Activated CD4-positive, alpha-beta T cell treated with anti-CD3 and anti-CD28 coated beads, Interleukin-2, Interleukin-4, amounts not matched to agents 100 ng/mL and 50 ng/mL, durations not matched to agents 16 hours and 8 hours (primary cell): Measurements from ENCODE around the gene ALKBH8.
"Not testable (repeated sequence)": the region's sequence is repeated elsewhere in the genome, so short reads cannot be mapped to it uniquely, and the experiment has no call there.

Source experiments
- DNase-seq: peaks from one replicate; pipeline ENCODE4 v3.0.0-alpha.2; 2020; ENCODE audit warnings: low spot score

ALKBH8 gene

GRCh38 chr11:107576497-107577345, 11.2 kb upstream of the ALKBH8 start:
- DNase-seq: peak; percentile 46

GRCh38 chr11:107573438-107573837, 7.9 kb upstream of the ALKBH8 start:
- no peak for DNase-seq

GRCh38 chr11:107570015-107570414, 4.5 kb upstream of the ALKBH8 start:
- DNase-seq: no peak

- DNase-seq: no peak
Observed at GRCh38 chr11:107567739-107568335, 2.3 kb upstream of the ALKBH8 start.

- no peak for DNase-seq
Observed at GRCh38 chr11:107566569-107566968, 1.0 kb upstream of the ALKBH8 start.

GRCh38 chr11:107565955-107566501, 493 bp upstream of the ALKBH8 start:
- not testable (repeated sequence) for DNase-seq

GRCh38 chr11:107564877-107565218, 687 bp downstream of the ALKBH8 start:
- DNase-seq: no peak

GRCh38 chr11:107563702-107564101, 1.8 kb downstream of the ALKBH8 start:
- DNase-seq: peak; percentile 51

- DNase-seq: peak; percentile 42
Observed at GRCh38 chr11:107562647-107563208, 2.8 kb downstream of the ALKBH8 start.

GRCh38 chr11:107561688-107562087, 3.8 kb downstream of the ALKBH8 start:
- DNase-seq: no peak

- no peak for DNase-seq
Observed at GRCh38 chr11:107550304-107550703, 15.2 kb downstream of the ALKBH8 start.

- no peak for DNase-seq
Observed at GRCh38 chr11:107549954-107550285, 15.6 kb downstream of the ALKBH8 start.

GRCh38 chr11:107549253-107549953, 16.1 kb downstream of the ALKBH8 start:
- peak; percentile 46 for DNase-seq

- no peak for DNase-seq
Observed at GRCh38 chr11:107547961-107548360, 17.6 kb downstream of the ALKBH8 start.

GRCh38 chr11:107545101-107545514, 20.4 kb downstream of the ALKBH8 start:
- no peak for DNase-seq

GRCh38 chr11:107538821-107539220, 26.7 kb downstream of the ALKBH8 start:
- no peak for DNase-seq

GRCh38 chr11:107538239-107538638, 27.3 kb downstream of the ALKBH8 start:
- no peak for DNase-seq

GRCh38 chr11:107537155-107537554, 28.4 kb downstream of the ALKBH8 start:
- DNase-seq: not testable (repeated sequence)

- DNase-seq: no peak
Observed at GRCh38 chr11:107526197-107526596, 39.3 kb downstream of the ALKBH8 start.

- DNase-seq: no peak
Observed at GRCh38 chr11:107508858-107509244, 56.7 kb downstream of the ALKBH8 start.

GRCh38 chr11:107508201-107508857, 57.2 kb downstream of the ALKBH8 start:
- no peak for DNase-seq

GRCh38 chr11:107505647-107506225, 59.8 kb downstream of the ALKBH8 start:
- no peak for DNase-seq
